HEK293 (cell line): ENCODE results near the gene SLC25A1.

Experiments used
- CTCF ChIA-PET: fragments of 350-600 bp; formaldehyde crosslinking; extraction: SDS; loops from one replicate; lab custom pipeline; 2021; ENCODE audit warnings: antibody characterized with exemption; lab: Yijun Ruan, JAX
- POLR2A ChIA-PET: fragments of 300-600 bp; formaldehyde crosslinking; extraction: SDS; loops from one replicate; lab custom pipeline; 2020; ENCODE audit warnings: antibody characterized with exemption, inconsistent platforms; lab: Yijun Ruan, JAX
- H3K27ac ChIP-seq: fragments of 200-500 bp; sonication (Bioruptor generic); 2 replicates; pipeline ENCODE4 v1.5.1; 2014; ENCODE audit warnings: low read depth, low read length, control low read depth, inconsistent platforms; ENCODE audit errors: extremely low read depth
- H3K36me3 ChIP-seq, 2 experiments: fragments of 200-500 bp in 1 of 2; sonication (Bioruptor generic) in 1 of 2; 1 replicate in 1 of 2; 2 replicates in 1 of 2; pipeline ENCODE4 v1.5.1; 2014 to 2017; ENCODE audit warnings: inconsistent platforms in 2 of 2, low read length in 2 of 2; ENCODE audit not compliant: control insufficient read depth in 2 of 2, insufficient read depth in 1 of 2
- H3K4me1 ChIP-seq: fragments of 200-500 bp; sonication (Bioruptor generic); 2 replicates; pipeline ENCODE4 v1.5.1; 2014; ENCODE audit warnings: mild to moderate bottlenecking, low read length, inconsistent platforms; ENCODE audit not compliant: control insufficient read depth, insufficient read depth
- H3K4me3 ChIP-seq: 2 replicates; pipeline ENCODE4 v1.5.1; 2011; ENCODE audit warnings: low read depth, mild to moderate bottlenecking, control low read depth, low read length, moderate library complexity
- H3K9me3 ChIP-seq: fragments of 200-500 bp; sonication (Bioruptor generic); 2 replicates; pipeline ENCODE4 v1.5.1; 2014; ENCODE audit warnings: low read depth, low read length, inconsistent platforms; ENCODE audit not compliant: control insufficient read depth, insufficient read depth
- GLI4 ChIP-seq: fragments of 450-650 bp; formaldehyde crosslinking; IDR thresholded peaks from 2 replicates; pipeline ENCODE4 v1.5.1; 2016; ENCODE audit warnings: missing biosample characterization, missing genetic modification characterization
- GLIS1 ChIP-seq: fragments of 450-650 bp; formaldehyde crosslinking; IDR thresholded peaks from 2 replicates; pipeline ENCODE4 v1.5.1; 2016; ENCODE audit warnings: missing biosample characterization, missing genetic modification characterization
- GLIS2 ChIP-seq: fragments of 450-650 bp; formaldehyde crosslinking; IDR thresholded peaks from 2 replicates; pipeline ENCODE4 v1.5.1; 2016; ENCODE audit warnings: missing biosample characterization, missing genetic modification characterization
- OSR2 ChIP-seq: fragments of 450-650 bp; formaldehyde crosslinking; IDR thresholded peaks from 2 replicates; pipeline ENCODE4 v1.5.1; 2016; ENCODE audit warnings: missing biosample characterization, missing genetic modification characterization
- SETDB1 ChIP-seq: IDR thresholded peaks from one replicate; pipeline ENCODE4 v1.6.1; 2017; ENCODE audit warnings: mild to moderate bottlenecking, low read length, moderate library complexity, mixed read lengths; ENCODE audit not compliant: insufficient read length
- SP3 ChIP-seq: fragments of 450-650 bp; formaldehyde crosslinking; IDR thresholded peaks from 2 replicates; pipeline ENCODE4 v1.5.1; 2016; ENCODE audit warnings: missing biosample characterization, missing genetic modification characterization
- SP7 ChIP-seq: fragments of 450-650 bp; formaldehyde crosslinking; IDR thresholded peaks from 2 replicates; pipeline ENCODE4 v1.5.1; 2016; ENCODE audit warnings: missing biosample characterization, missing genetic modification characterization
- ZBTB49 ChIP-seq: fragments of 450-650 bp; formaldehyde crosslinking; IDR thresholded peaks from 2 replicates; pipeline ENCODE4 v1.5.1; 2016; ENCODE audit warnings: missing biosample characterization, missing genetic modification characterization, low read depth
- ZFHX2 ChIP-seq: fragments of 450-650 bp; formaldehyde crosslinking; conservative IDR thresholded peaks from 2 replicates; pipeline ENCODE4 v1.5.1; 2016; ENCODE audit warnings: missing biosample characterization, missing genetic modification characterization
- ZNF157 ChIP-seq: fragments of 450-650 bp; formaldehyde crosslinking; IDR thresholded peaks from 2 replicates; pipeline ENCODE4 v1.5.1; 2016; ENCODE audit warnings: missing biosample characterization, missing genetic modification characterization
- ZNF18 ChIP-seq: fragments of 450-650 bp; formaldehyde crosslinking; IDR thresholded peaks from 2 replicates; pipeline ENCODE4 v1.5.1; 2016; ENCODE audit warnings: missing biosample characterization, missing genetic modification characterization
- ZNF223 ChIP-seq: fragments of 450-650 bp; formaldehyde crosslinking; IDR thresholded peaks from 2 replicates; pipeline ENCODE4 v1.5.1; 2016; ENCODE audit warnings: missing biosample characterization, missing genetic modification characterization
- ZNF26 ChIP-seq: fragments of 450-650 bp; formaldehyde crosslinking; IDR thresholded peaks from 2 replicates; pipeline ENCODE4 v1.5.1; 2016; ENCODE audit warnings: missing biosample characterization, missing genetic modification characterization
- ZNF366 ChIP-seq: fragments of 450-650 bp; formaldehyde crosslinking; conservative IDR thresholded peaks from 2 replicates; pipeline ENCODE4 v1.5.1; 2016; ENCODE audit warnings: missing biosample characterization, missing genetic modification characterization
- ZNF404 ChIP-seq: fragments of 450-650 bp; formaldehyde crosslinking; IDR thresholded peaks from 2 replicates; pipeline ENCODE4 v1.5.1; 2017; ENCODE audit warnings: missing biosample characterization, missing genetic modification characterization
- ZNF558 ChIP-seq: fragments of 450-650 bp; formaldehyde crosslinking; IDR thresholded peaks from 2 replicates; pipeline ENCODE4 v1.5.1; 2016; ENCODE audit warnings: missing biosample characterization, missing genetic modification characterization
- ZNF623 ChIP-seq: fragments of 450-650 bp; formaldehyde crosslinking; IDR thresholded peaks from 2 replicates; pipeline ENCODE4 v1.5.1; 2016; ENCODE audit warnings: missing biosample characterization, missing genetic modification characterization
- ZNF624 ChIP-seq: fragments of 450-650 bp; formaldehyde crosslinking; IDR thresholded peaks from 2 replicates; pipeline ENCODE4 v1.5.1; 2017; ENCODE audit warnings: missing biosample characterization, missing genetic modification characterization
- ZNF660 ChIP-seq: fragments of 450-650 bp; IDR thresholded peaks from 2 replicates; pipeline ENCODE4 v1.5.1; 2018; ENCODE audit warnings: missing biosample characterization, mild to moderate bottlenecking, missing genetic modification characterization
- ZNF704 ChIP-seq: fragments of 450-650 bp; formaldehyde crosslinking; IDR thresholded peaks from 2 replicates; pipeline ENCODE4 v1.5.1; 2016; ENCODE audit warnings: missing biosample characterization, missing genetic modification characterization
- ZNF776 ChIP-seq: fragments of 450-650 bp; formaldehyde crosslinking; IDR thresholded peaks from 2 replicates; pipeline ENCODE4 v1.5.0; 2017; ENCODE audit warnings: missing biosample characterization, missing genetic modification characterization, borderline replicate concordance
- TF ChIP-seq, protein P1 (sequence below): fragments of 450-650 bp; formaldehyde crosslinking; IDR thresholded peaks from 2 replicates; pipeline ENCODE4 v1.5.1; 2017; ENCODE audit warnings: missing biosample characterization, missing genetic modification characterization
- TF ChIP-seq, protein P2 (sequence below): fragments of 450-650 bp; formaldehyde crosslinking; IDR thresholded peaks from 2 replicates; pipeline ENCODE4 v1.5.1; 2016; ENCODE audit warnings: missing biosample characterization, missing genetic modification characterization
- TF ChIP-seq, protein P3 (sequence below): fragments of 450-650 bp; formaldehyde crosslinking; IDR thresholded peaks from 2 replicates; pipeline ENCODE4; 2016; ENCODE audit warnings: missing biosample characterization, missing genetic modification characterization

SLC25A1 gene

GRCh38 chr22:19139001-19139356 is 39.6 kb downstream of the SLC25A1 start (continued):
- TF ChIP-seq ZNF660 (tag by site-specific recombination) (no peak), SP3 (no peak), SP7 (tag by site-specific recombination) (no peak), GLI4 (tag by site-specific recombination) (no peak)
- TF ChIP-seq, protein P1, sequence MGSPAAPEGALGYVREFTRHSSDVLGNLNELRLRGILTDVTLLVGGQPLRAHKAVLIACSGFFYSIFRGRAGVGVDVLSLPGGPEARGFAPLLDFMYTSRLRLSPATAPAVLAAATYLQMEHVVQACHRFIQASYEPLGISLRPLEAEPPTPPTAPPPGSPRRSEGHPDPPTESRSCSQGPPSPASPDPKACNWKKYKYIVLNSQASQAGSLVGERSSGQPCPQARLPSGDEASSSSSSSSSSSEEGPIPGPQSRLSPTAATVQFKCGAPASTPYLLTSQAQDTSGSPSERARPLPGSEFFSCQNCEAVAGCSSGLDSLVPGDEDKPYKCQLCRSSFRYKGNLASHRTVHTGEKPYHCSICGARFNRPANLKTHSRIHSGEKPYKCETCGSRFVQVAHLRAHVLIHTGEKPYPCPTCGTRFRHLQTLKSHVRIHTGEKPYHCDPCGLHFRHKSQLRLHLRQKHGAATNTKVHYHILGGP (tag by site-specific recombination), result no peak
- TF ChIP-seq, protein P2, sequence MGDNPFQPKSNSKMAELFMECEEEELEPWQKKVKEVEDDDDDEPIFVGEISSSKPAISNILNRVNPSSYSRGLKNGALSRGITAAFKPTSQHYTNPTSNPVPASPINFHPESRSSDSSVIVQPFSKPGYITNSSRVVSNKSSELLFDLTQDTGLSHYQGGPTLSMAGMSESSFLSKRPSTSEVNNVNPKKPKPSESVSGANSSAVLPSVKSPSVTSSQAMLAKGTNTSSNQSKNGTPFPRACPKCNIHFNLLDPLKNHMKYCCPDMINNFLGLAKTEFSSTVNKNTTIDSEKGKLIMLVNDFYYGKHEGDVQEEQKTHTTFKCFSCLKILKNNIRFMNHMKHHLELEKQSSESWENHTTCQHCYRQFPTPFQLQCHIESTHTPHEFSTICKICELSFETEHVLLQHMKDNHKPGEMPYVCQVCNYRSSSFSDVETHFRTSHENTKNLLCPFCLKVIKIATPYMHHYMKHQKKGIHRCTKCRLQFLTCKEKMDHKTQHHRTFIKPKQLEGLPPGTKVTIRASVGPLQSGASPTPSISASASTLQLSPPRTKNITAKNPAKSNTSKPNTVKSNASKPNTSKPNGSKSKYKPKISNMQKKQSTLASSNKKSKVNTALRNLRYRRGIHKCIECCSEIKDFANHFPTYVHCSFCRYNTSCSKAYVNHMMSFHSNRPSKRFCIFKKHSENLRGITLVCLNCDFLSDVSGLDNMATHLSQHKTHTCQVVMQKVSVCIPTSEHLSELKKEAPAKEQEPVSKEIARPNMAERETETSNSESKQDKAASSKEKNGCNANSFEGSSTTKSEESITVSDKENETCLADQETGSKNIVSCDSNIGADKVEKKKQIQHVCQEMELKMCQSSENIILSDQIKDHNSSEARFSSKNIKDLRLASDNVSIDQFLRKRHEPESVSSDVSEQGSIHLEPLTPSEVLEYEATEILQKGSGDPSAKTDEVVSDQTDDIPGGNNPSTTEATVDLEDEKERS (tag by site-specific recombination), result no peak

GRCh38 chr22:19138217-19139000 is 40.1 kb downstream of the SLC25A1 start:
- ChIA-PET CTCF (interaction anchor here (0.6 to 1.1 kb wide), 4 partner anchors 16 to 492 kb away, joined by 3 to 4 read pairs (median 4); partner anchors contain the start of gene DGCR2), POLR2A (interaction anchor here (1.0 to 1.1 kb wide), 2 partner anchors 36 to 49 kb away, joined by 3 read pairs; no protein-coding TSS in a partner anchor)
- no peak overlapping the region for H3K27ac ChIP-seq
- H3K36me3 ChIP-seq, result peaks cover 15 to 91% of the 10 kb centered on the region in 2 experiments; a peak in 2 of 3 replicates
- H3K4me3 ChIP-seq, result no peak overlapping the region
- no peaks in the 10 kb centered on the region for H3K9me3 ChIP-seq
- H3K4me1 ChIP-seq, result no peaks in the 10 kb centered on the region
- TF ChIP-seq ZBTB49 (tag by site-specific recombination) (no peak), ZNF704 (no peak), ZNF157 (tag by site-specific recombination) (no peak), ZNF223 (no peak), SETDB1 (no peak), ZNF623 (no peak), ZNF366 (tag by site-specific recombination) (no peak), OSR2 (tag by site-specific recombination) (no peak), ZNF776 (tag by site-specific recombination) (no peak), ZFHX2 (no peak), ZNF558 (tag by site-specific recombination) (no peak), ZNF404 (tag by site-specific recombination) (no peak), ZNF26 (tag by site-specific recombination) (no peak), GLIS1 (tag by site-specific recombination) (peak; percentile 82), ZNF18 (no peak), ZNF624 (tag by site-specific recombination) (no peak), GLIS2 (tag by site-specific recombination) (peak; percentile 25; the same call in 1 of the 2 replicates)
- TF ChIP-seq, protein P3, sequence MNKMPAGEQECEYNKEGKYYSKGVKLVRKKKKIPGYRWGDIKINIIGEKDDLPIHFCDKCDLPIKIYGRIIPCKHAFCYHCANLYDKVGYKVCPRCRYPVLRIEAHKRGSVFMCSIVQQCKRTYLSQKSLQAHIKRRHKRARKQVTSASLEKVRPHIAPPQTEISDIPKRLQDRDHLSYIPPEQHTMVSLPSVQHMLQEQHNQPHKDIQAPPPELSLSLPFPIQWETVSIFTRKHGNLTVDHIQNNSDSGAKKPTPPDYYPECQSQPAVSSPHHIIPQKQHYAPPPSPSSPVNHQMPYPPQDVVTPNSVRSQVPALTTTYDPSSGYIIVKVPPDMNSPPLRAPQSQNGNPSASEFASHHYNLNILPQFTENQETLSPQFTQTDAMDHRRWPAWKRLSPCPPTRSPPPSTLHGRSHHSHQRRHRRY (tag by site-specific recombination), result no peak
